ENCODE measurements around the gene ZBTB11. TPM values are rescaled to one million over a fixed set of nuclear protein-coding genes. Genes with fewer than 3 reads are reported as not detected.
A peak's percentile ranks its signal among the peaks of the same experiment; 100 is the strongest.

ZBTB11 gene
- total and polyA plus RNA-seq, 2 of the 13 experiments (the other 11 are each of a cell fraction or from before 2014, with no cell fraction given), result 5.9 to 18.1 TPM

GRCh38 chr3:101676216-101676764 lies 642 bp downstream of the ZBTB11 start (continued):
- peak; percentile 41; the same call in 1 of the 2 replicates for TF ChIP-seq PAXIP1 (CRISPR knock-in tag; conservative IDR thresholded peaks at IDR 0.05)
- TF ChIP-seq ZNF614 (CRISPR knock-in tag; IDR thresholded peaks at IDR 0.05; ENCODE audit: borderline replicate concordance), result 0 out of 2 replicates have a peak, but pooled peaks have one; percentile 10
- no peak for TF ChIP-seq ARID5B (CRISPR knock-in tag; IDR thresholded peaks at IDR 0.05)
- no peak for TF ChIP-seq NR2F2 (IDR thresholded peaks at IDR 0.05; ENCODE audit: borderline replicate concordance, low read depth)
- TF ChIP-seq ZNF143 (CRISPR knock-in tag; IDR thresholded peaks at IDR 0.05), result no peak
- TF ChIP-seq ZNF160 (CRISPR knock-in tag; IDR thresholded peaks at IDR 0.05), result peak; percentile 23; the same call in 1 of the 2 replicates
- no peak for TF ChIP-seq ZUFSP (CRISPR knock-in tag; IDR thresholded peaks at IDR 0.05; ENCODE audit: borderline replicate concordance)
- TF ChIP-seq RBAK (CRISPR knock-in tag; IDR thresholded peaks at IDR 0.05), result no peak
- TF ChIP-seq ZNF792 (CRISPR knock-in tag; IDR thresholded peaks at IDR 0.05), result peak; percentile 22; the same call in 1 of the 2 replicates
- TF ChIP-seq SALL2 (CRISPR knock-in tag; IDR thresholded peaks at IDR 0.05), result no peak
- no peak for TF ChIP-seq SKIL (CRISPR knock-in tag; IDR thresholded peaks at IDR 0.05; ENCODE audit: borderline replicate concordance)
- peak; percentile 43; the same call in 1 of the 2 replicates for TF ChIP-seq ZBTB7A (CRISPR knock-in tag; IDR thresholded peaks at IDR 0.05)
- TF ChIP-seq ZNF451 (CRISPR knock-in tag; IDR thresholded peaks at IDR 0.05), result peak; percentile 88
- peak; percentile 51; the same call in 1 of the 2 replicates for TF ChIP-seq ZNF710 (CRISPR knock-in tag; IDR thresholded peaks at IDR 0.05; ENCODE audit: borderline replicate concordance)

Data from HepG2 (cell line).